ENCODE results near the gene PCCA.

PCCA gene

DNA sequence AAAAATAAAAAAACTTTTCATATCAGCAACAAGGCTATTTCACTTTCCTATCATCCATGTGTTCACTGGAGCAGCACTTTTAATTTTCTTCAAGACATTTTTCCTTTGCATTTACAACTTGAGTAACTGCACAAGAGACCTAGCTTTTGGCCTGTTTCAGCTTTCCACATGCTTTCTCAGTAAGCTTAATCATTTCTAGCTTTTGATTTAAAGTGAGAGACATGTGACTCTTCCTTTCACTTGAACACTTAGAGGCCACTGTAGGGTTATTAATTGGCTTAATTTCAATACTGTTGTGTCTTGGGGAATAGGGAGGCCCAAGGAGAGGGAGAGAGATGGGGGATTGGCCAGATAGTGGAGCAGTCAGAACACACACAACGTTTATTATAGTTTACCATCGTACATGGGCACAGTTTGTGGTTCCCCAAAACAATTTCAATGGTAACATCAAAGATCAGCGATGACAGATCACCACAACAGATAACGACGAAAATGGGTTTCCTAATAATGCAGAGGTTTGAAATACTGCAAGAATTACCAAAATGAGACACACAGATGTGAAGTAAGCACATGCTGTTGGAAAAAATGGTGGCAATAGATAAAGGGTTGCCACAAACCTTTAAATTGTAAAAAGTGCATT is 382.1 kb downstream of the PCCA start:
- no peak for DNase-seq (ENCODE audit: low read depth)

DNA sequence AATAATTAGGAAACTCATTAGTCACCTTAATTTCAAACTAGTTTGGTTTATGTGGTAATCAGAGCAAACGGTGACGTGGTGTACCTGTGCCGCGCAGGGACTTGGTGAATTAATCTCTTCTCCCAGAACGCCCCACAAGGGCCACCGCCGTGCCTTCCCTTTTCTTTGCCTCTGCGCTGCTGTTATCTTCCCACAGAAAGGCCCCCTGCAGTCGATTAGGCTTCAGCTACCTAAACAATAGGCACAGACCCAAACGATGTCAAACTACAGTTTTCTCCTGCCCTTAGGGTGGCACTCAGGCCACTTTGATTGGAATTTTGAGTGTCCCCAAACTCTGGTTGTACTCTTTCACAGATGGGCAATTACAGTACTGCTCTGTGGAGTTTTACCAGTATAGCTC is 384.2 kb downstream of the PCCA start:
- no peak for DNase-seq (ENCODE audit: low read depth)

DNA sequence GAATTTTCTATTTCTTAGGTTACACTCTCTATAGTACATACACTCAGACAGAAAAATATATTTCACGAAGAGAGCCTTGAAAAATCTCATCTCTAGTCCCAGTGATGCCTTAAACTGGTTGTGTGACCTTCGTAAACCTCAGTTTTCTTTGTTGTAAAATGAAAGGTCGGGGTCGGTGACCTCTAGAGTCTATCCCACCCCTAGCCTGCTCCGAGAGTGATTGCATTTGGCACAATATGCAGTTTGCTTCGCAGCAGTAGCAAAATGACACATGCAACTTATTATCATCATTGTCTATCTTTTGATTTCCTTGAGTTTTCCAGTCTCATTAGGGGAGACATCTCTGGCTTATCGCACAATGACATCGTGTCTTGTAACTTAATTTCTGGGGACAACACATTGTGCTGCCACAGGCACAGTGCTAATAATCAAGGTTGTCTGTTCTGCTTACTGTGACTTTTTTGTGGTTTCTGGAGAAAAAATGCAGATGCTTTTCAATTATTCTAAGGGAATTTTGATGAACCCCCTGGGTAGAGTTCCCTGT is 384.7 kb downstream of the PCCA start:
- DNase-seq (ENCODE audit: low read depth): no peak

DNA sequence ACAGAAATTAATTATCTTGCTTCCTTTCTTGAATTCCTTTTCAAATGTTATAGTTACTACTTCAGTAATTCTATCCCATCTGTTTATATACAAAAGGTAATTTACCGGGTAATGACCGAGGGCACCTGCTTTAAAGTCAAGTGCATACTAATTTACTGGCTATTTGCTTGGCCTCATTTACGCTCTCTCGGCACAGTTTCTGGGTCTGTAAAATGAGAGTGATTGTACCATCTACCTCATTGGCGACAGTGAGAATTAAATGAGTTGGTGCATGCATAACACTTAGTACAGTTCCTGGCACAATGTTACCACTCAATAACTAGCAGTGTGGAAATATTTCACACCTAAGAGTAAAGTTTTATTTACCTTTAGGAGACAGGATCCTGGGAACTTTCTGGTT is 388.1 kb downstream of the PCCA start:
- DNase-seq (ENCODE audit: low read depth): no peak

DNA sequence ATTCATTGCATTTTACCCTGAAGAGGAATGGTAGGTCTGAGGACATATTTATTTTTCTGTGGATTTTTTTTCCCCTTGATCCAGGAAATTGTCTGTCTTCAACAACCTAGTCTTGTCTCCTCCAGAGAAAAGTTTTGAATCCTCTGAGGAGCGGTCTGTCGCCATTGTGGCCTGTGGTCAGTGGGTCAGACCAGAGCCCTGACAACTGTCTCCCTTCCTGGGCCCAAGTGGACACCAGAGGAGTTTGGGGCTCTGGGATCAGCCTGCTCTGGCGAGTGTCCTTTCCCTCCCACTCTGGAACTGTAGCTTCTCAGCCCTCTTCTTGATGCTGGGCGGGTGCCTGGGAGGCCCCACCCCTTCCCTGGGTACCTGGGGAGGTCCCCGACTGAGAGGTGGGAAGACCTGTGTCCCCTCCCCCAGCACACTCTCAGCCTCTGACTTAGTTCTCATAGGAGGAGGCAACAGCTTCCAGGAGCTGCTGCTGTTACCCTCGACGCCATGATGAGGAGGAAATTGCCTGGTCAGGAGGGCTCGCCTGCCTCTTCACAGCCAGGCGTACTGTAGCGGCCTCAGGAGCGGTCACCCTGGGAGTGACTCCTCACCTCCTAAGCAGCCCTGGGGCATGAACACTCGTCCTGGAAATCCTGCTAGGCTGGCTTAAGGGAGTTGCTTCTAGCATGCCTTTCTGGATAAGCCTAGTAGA is 389.4 kb downstream of the PCCA start:
- DNase-seq (ENCODE audit: low read depth): no peak

DNA sequence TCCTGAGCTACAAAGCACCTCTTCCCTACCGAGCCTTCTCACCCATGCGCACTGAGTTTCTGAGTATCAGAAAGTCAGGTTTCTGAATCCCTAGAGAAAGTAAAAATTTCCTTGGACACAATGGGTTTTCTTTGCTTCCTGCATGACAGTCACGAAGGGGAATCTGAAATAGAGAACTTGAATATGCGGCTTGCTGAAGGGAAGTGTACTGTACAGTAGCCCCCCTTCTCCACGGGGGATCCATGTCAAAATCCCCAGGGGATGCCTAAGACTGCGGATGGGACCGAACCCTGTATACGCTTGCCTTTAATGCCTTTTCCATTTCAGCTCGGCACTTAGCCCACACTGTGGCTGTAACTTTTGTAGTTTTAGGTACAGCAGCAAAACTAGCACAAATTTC is 391.8 kb downstream of the PCCA start:
- no peak for DNase-seq (ENCODE audit: low read depth)

DNA sequence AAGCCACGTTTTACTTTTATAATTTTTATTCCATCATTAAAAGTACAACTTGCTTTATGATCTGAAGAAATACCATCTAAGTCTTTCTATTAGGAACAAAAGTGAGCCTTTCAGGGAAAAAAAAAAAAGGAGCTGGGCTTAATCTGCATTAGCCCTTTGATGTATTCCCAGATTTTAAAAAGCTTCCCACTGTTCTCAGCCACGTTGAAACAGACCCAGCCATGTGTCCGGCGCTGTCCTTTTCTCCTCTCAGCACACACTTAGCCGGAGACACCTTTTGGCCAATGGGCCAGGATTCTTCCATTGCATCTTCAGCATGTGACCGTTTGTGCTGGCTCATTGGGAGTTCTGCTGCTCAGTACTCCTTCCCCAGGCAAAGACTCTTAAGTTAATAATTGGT is 394.2 kb downstream of the PCCA start:
- DNase-seq (ENCODE audit: low read depth): no peak

DNA sequence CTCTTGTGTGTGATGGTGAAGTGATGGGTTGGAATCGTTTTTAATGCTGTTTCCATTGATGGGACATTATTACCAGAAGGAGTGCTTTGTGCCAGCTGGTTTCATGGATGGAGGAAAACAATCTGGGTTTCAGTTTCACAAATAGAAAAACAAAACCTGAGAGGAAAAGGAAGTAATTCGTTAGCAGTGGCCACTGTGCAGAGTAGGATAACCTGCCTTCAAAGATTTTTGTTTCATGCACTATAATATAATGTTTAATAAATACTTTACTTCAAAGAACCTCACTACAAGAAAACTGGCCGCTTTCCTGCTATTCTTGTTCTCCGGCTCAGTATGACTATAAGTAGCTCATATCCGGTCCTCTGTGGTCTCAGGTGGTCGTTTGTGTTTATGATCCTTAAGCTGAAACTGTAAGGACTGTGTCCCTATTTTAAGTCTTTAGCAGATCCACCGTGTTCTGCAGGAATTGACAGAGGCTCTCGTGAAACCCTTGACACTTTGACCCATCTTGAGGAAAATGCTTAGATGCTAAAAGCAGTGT is 395.0 kb downstream of the PCCA start:
- no peak for DNase-seq (ENCODE audit: low read depth)

DNA sequence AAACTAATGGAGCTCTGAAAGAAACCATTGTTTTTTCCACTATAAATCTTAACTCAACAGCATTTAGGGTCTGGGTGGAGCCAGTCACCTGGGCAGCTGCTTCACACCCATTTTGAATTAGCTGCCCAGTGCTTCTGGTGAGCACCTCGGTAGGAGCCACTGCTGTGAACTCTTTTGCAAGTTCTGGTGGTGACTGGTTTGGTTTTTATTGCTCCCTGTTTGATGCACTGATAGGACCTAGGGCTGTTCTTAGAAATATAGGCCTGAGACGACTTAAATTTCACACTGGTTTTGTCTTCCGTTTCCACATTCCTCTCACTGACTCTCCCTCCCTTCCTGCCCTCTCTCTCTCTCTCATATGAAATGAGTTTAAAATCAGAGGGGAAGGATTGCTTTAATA is 395.8 kb downstream of the PCCA start:
- DNase-seq (ENCODE audit: low read depth): no peak

DNA sequence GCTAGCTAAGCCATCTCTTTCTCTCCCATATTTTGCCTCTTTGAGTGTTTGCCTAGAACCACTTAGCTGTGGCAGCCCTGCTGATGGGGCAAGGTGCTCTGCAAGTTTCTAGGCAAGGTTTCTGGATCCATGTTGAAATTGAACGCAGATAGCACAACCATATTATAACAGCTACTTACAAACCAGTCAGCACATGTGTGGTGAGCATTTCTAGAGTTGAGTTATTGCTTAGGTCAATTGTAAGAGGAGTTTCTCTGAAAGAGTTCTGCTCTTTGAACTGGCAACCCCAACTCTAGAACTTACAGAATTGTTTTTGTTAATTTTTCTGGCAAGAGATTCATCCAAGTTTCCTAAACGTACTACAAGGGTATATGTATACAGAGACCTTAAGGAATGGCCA is 396.4 kb downstream of the PCCA start:
- DNase-seq (ENCODE audit: low read depth): no peak

DNA sequence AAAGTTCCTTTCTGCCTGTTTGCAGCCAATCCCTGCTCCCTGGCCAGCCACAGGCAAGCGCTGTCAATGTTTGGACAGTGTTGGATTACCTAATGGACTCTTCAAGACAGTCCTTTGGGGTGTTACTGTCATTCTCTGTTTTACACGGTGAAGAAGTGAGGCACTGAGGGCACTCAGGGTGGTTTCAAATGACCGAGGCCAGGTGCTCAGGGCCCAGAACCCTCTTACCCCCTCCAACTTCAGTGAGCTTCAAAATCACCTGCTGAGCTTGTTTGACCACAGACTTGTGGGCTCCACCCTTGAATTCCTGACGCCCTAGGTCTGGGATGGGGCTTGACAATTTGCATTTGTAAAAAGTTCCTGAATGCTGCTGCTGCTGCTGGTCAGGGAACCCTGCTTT is 401.8 kb downstream of the PCCA start:
- DNase-seq (ENCODE audit: low read depth): no peak

DNA sequence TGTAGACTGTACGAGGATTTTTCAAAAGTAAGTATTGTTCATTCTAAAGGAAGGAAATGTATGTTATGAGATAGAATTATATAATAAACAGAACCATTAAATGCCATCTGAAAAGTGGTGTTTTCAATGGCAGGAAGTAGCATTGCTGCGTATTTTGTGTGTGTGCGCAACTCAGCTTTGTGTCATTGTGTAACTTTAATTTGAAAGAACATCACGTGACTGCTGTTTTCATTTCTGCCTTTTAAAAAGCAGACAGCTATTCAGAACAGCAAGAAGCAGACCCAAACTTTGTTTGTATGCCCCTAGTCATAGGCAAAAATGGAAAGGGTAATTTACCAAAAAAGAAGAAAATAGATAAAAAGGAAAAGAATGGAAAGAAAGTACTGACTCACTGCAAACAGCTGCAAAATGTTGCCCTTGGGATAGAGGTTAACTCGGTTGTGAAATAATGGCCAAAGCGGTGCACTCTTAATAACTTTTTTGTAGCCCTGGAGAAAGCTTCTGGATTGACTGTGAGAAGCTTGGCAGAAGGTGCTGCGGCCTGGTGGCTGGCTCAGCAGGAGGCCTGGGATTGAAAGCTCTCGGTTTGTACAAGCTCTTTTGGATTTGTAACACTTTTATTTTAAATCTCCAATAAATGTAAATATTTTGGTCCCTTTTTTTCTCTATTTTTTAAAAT is 402.4 kb downstream of the PCCA start:
- DNase-seq (ENCODE audit: low read depth): peak; percentile 31

DNA sequence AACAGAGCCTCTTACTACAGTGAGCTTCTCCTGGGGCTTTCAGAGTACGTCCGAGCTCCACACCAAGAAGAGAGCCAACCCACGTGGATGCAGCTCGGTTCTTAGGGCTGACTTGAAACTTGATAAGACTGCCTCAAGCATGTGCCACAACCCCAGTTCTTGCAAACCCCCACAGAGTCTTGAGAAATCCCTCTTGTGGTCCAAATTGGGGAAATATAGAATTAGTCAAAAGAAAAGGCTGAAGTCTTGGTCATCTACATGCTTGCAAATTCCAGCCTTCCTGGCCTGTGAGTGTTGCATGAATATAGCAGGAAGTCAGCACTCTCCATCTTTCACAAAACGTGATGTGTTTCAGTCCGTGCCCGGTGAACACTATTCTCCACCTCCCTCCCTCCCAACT is 404.5 kb downstream of the PCCA start:
- no peak for DNase-seq (ENCODE audit: low read depth)

DNA sequence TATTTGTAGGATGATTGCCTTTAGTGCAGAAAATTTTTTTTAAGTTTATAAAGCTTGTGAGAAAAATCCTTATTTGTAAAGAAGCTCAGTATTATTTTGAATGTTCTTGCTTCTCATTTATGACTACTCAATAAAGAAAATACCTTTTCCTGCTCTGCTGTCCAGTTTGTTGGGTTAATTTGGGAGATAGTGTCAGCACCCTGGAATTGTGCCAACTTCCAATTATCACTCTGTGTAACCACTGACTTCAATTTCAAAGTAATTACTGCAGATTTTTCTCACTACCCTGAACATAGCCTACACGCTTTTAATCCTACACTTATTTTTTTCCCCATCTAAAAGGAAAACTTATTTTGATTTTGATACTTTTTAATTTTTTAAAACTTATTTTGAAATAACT is 406.6 kb downstream of the PCCA start:
- no peak for DNase-seq (ENCODE audit: low read depth)

DNA sequence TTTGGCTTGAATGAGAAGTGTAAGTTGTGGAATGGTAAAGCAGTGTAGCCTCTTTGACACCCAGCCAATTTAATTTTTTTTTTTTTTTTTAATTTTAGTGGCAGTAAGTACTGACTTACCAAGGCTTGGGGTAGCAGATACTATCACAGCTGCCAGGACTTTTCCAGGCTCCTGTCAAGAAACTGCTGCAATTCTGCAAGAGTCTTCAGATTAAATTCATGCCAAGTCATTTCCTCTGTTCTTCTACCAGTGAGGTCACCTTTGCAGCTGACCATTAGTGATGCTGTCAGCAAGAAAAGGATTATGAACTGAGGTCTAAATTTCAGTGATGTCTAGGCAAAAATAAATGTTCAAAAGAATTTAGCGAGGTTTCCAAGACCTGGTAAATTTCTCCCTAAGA is 408.5 kb downstream of the PCCA start:
- DNase-seq (ENCODE audit: low read depth): no peak

DNA sequence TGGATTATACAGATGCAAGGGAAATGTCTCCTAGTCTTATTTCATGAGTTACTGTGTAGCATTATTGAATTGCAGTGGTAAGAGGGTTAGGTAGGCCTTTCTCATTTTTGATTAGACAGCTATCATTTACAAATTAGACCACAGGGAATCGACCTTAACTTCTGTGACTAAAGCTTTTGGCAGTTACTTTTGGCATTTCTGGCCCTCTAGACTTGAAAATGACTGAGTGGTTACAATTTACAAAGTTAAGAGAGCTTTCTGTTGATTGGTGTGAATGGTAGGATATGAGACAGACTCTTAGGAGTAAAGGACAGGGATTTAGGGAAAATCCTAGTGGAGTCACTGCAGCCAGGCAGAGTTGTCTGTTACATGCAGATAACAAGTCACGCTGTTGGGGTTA is 413.6 kb downstream of the PCCA start:
- DNase-seq (ENCODE audit: low read depth): no peak

DNA sequence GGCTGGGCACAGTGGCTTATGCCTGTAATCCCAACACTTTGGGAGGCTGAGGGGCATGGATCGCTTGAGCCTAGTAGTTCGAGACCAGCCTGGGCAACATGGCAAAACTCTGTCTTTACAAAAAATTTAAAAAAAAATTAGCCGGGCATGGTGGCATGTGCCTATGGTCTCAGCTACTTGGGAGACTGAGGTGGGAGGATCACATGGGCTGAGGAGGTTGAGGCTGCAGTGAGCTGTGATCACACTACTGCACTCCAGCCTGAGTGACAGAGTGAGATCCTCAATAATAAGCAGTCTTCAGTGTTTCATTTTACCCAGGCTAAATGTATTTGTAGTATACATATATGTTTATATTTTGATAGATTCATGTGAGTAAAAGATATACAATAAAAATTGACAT is 414.7 kb downstream of the PCCA start:
- no peak for DNase-seq (ENCODE audit: low read depth)

DNA sequence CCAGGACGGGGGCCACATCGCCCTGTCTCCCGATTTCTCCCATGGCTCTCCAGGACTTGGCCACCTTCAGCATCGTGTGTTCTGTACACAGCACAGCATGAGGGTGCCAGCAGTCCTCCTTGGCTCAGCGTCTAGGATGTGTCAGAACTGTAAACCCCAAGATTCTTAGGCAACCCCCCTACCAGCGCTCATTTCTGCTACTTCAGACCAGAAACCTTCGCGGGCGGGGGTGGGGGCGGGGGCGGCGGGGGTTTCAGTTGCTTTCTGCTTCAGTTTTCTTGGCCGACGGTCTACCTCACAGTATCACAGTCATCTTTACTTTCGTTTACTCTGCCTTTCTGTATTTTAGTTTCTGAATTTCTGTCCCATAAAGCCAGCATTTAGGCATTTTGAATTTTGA is 417.3 kb downstream of the PCCA start:
- no peak for DNase-seq (ENCODE audit: low read depth)

DNA sequence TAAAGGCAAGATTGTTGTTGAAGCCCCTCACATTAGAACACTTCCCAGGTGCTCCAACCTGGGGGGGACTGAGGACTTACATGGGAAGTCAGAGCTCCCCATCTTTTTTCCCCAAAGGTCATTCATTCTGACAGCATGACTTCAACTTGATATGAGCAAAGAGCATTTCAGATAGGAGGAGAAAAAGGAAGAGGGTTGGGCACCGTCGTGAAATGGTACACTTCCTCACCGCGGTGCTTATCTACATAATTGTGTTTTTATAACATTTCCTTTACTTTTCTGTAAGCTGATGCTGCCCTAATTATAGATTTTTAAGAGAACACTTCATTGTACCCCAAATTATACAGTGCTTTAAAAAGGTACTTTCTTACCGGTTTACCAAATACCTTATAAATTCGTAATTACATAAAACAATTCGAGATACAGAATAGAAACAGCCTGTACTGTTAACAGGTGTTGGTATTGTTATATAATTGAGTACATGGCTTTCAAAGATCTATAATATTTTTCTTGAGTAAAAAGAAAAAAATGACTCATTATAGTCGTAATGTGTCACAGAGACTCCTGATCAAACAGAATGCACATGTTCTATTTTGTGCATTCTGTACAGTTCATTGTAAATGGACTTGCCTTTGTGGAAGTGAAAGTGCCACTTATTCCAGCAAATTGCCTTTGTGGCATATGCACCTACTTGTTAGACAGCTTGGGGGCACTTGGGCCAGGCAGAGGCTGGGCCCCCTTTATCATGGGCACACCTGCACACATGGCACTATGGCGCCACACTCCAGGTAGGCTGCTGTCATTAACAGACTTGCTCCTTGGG is 417.9 kb downstream of the PCCA start:
- no peak for DNase-seq (ENCODE audit: low read depth)

DNA sequence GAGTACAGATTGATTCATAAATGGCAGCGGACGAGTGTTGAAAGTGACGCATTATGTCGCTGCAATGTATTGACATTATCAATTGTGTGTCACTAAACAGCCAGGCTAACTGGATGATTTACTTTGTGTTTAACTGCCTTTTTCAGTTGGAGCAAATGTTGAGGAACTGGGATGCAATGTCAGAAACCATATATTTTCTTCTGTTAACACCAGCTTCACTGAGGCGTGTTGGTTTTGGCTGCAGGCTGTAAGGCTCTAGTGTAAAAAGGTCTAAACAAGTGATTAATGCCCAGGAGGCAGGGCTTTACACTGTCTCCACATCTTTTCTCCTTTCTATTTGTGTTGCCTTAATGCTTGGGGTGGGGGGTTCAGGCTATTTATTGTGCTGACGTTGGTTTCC is 419.6 kb downstream of the PCCA start:
- DNase-seq (ENCODE audit: low read depth): no peak

DNA sequence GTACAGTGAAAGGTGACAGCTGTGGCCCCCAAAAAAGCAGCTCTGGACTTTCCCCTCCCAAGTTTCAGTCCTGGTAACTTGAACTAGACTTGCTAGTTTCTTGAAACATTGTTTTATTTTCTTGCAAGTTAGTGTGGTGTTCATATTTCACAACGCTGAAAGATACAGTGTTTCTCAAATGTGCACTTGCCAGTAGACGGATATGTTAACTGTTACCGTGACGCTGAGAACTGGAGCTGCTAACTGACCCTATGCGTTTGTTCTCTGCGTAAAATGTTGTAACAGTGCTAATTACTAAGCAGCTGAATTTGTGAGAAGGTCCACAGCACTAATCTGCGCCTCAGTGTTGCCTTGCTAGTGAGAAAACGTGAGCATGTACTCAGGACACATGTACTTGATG is 420.1 kb downstream of the PCCA start:
- no peak for DNase-seq (ENCODE audit: low read depth)

Data from GM04503 (cell line).